Fibroblast of skin of abdomen (primary cell): ENCODE measurements around the gene COL15A1.
A peak's percentile ranks its signal among the peaks of the same experiment; 100 is the strongest.

Experiments
- DNase-seq: peaks from one replicate; pipeline ENCODE4 v3.0.0-alpha.2; 2013

The COL15A1 gene

GRCh38 chr9:98974106-98974505 is 30.4 kb downstream of the COL15A1 start:
- DNase-seq: no peak

GRCh38 chr9:98974554-98974953 is 30.8 kb downstream of the COL15A1 start:
- no peak for DNase-seq

DNA sequence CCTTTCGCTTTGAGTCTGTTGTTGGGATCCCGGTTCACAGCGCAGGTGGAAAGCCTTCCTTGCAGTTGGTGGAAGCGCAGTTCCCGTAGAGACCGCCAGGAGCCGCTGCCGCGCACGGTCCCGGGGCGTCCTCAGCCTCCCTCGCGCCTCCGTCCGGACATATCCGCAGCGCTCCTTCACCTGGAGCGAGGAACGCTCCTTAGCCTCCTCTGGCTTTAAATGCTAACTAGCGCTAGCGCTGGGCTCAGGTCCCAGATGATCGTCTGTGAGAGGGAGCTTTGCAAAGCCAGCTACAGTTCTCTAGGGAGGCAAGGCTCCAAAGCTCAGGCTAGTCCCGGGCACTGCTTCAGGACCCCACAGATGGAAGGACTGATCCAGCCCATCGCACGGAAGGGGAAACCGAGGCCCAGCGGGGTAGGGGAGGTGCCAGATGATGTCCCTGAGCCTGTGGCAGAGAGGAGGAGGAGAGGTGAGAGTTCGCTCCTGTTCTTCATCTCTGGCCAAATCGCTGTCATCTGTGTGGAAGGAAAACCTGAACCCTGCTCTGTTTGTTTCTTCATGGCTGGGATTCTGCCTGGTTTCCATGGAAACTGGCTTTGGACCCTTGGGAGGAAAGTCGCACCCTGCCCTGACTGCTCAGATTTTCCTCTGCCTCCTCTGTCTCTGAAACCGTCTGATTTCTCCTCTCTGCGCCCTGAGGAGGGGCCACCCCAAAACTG is 31.4 kb downstream of the COL15A1 start:
- DNase-seq: peak; percentile 61

DNA sequence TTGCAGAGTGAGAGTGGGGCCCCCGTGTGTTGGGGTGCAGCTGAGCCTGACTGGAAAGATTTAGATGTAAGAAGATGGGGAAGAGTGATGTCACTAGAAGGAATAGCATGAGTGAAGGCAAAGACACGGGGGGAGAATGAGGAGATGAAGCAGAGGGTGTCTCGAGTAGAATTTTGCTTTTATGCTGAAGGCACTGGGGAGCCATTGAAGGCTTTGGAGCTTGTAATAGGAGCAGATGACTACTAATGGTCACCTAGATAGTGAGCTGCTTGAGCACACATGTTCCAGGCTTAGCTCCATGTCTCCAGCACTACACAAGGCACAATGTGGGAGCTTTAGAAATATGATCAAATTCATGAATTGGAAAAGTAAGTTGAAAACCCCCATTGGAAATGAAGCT is 32.1 kb downstream of the COL15A1 start:
- DNase-seq: no peak

- DNase-seq: no peak
Observed at GRCh38 chr9:98977246-98977714, 33.6 kb downstream of the COL15A1 start.

DNA sequence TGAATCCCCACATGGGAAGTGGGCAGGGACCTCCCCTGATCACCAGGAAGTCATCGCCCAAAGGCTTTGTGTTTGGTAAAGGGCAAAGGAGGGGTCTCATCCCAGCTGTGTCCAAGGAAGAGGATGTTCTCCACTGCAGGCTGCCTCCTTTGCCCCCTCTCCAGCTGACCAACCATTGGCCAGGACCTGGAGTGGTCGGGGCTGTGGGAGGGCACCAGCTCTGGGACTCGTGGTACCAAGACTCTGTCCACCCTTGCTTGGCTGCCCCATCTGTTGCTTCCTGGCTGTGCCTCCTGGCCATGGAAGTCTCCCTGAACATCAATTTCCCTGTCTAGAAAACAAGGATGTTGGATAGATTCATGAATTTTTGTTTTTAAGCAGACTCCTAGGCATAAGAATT is 34.1 kb downstream of the COL15A1 start:
- DNase-seq: no peak

DNA sequence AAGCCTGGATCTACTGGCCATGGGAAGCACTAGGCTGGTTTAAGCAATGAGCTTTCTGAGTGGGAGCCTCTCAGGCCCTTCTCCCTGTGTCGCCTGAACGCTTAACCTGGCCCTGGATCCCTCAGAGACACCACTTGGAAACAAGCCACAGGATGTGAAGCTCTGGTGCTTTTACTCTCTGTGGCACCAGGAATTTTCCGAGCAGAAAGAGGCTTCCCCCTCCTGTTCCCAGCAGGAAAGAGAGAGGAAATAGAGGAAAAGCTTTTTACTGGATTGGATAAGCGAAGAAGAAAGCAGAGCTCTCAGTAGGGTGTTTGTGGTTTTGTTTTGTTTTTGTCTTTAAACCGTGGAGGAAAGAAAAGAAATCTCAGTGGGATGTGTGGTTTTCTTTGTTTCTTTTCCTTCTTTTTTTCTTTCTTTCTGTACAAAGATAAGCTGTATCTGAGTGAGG is 34.5 kb downstream of the COL15A1 start:
- DNase-seq: no peak

GRCh38 chr9:98980291-98980690 is 36.6 kb downstream of the COL15A1 start:
- no peak for DNase-seq

GRCh38 chr9:98983295-98984268 is 39.9 kb downstream of the COL15A1 start:
- DNase-seq: peak; percentile 80

DNA sequence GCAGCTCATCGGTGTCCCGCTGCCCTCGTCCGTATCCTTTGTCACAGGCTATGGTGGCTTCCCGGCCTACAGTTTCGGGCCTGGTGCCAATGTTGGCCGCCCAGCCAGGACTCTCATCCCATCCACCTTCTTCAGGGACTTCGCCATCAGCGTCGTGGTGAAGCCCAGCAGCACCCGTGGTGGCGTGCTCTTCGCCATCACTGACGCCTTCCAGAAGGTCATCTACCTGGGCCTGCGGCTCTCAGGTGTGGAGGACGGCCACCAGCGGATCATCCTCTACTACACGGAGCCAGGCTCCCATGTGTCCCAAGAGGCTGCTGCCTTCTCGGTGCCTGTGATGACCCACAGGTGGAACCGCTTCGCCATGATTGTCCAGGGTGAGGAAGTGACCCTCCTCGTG is 41.9 kb downstream of the COL15A1 start:
- no peak for DNase-seq

DNA sequence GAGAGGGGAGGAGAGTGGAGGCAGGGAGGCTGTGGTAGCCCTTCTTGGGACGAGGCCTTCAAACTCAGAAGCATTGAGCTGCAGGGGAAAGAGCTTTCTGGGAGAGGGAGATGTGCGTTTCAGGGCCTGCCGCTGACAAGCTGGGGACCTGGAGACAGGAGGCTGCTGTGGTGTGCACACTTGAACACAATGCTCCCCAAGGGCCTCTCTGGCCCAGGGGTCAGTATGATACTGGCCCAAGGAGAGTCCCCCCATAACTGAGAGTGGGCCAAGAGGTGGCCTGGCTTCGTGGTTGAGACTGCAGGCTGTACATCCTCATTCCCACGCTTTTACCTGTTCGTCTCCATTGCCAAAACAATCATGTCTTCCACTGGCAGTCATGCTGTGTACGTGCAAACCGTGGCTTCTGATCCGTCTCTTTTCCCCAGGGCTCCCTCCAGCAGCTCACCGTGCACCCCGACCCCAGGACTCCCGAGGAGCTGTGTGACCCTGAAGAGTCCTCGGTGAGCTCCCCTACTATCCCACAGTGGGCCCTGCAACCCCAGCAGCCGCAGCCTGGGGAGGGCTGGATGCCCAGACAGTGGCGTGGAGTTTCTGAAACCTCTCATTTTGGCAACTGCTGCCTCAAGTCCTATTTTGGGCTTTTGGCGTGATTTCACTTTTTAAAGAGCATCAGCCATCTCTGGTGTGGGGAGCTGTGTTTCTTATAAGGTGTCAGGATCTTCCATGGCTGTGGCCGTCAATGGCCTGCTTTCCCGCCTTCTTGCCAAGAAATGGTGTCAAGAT is 43.4 kb downstream of the COL15A1 start:
- no peak for DNase-seq

GRCh38 chr9:98989036-98990000 is 45.6 kb downstream of the COL15A1 start:
- peak; percentile 99 for DNase-seq

DNA sequence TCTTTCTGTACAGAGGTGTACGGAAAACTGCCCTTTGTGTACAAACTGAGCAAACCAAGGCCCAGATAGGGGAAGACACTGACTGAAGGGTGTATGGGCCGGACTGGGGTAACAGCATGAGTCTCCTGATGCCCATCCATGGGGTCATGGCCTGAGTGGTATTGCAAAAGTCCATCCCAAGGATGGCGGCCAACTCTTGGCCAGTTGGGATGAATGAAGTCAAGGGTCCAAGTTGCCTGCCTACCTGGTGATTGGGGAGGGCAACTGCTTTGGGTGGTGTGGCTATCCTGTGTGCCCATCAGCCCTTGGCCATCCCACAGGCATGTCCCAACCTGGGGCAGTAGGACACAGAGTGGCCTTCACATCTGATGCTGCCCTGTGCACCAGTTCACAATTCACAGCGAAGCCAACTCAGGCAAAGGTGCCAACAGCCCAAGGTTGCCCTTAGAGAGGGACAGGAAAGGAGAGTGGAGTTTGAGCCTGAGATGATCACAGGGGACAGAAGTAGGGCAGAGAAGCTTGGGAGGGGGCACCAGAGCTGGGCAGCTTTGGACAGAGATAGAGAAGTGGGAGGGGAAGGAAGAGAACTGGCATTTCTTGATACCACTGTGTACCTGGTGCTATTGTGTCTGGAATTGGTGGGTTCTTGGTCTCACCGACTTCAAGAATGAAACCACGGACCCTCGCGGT is 46.6 kb downstream of the COL15A1 start:
- DNase-seq: no peak

GRCh38 chr9:98992107-98992884 is 48.6 kb downstream of the COL15A1 start:
- DNase-seq: no peak

DNA sequence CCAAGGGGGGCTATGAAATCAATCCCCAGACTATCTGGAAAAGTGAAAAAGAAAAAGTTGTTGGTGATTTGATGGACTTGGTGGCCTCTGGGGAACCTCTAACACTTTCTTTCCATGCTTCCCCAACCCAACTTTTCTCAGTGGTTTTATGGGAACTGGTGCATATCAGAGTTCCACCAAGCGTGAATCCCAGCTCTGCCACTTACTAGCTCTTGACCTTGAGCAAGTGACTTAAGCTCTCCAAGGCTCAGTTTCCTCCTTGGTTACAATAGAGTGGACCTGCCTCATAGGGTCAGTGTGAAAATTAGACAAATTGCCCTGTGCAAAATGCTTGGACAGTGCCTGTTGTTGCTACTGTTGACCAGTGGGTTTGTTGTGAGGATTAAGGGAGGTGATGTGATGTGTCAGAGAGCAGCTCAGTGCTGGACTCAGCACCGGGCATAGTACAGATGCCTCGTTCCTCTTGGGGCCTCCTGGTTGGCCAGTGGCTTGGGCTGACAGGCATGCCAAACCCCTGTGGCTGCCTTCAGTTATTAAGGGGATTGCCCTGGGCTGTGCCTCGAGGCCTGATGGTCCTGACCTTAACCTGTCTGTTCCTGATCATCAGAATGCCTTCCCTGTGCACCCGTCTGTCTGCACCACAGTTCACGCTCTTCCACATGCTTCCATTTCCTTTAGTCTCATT is 49.3 kb downstream of the COL15A1 start:
- no peak for DNase-seq

DNA sequence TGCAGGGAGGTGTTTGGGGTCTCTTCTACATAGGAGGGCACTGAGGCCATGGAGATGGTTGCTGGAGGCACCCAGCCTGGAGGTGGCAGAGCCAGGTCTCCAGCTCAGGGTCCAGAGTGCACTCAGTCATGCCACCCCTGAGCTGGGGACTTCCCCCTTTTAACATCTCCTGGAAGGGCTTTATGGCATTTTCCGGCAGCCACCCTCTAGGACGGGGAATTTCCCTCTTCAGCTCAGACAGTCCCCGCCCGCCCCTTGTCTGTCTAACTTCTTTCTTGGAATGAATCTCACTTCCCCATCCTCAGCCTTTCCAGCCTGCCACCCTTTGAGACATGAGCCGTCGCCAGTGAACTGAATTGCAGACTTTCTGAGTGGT is 49.9 kb downstream of the COL15A1 start:
- peak; percentile 22 for DNase-seq

DNA sequence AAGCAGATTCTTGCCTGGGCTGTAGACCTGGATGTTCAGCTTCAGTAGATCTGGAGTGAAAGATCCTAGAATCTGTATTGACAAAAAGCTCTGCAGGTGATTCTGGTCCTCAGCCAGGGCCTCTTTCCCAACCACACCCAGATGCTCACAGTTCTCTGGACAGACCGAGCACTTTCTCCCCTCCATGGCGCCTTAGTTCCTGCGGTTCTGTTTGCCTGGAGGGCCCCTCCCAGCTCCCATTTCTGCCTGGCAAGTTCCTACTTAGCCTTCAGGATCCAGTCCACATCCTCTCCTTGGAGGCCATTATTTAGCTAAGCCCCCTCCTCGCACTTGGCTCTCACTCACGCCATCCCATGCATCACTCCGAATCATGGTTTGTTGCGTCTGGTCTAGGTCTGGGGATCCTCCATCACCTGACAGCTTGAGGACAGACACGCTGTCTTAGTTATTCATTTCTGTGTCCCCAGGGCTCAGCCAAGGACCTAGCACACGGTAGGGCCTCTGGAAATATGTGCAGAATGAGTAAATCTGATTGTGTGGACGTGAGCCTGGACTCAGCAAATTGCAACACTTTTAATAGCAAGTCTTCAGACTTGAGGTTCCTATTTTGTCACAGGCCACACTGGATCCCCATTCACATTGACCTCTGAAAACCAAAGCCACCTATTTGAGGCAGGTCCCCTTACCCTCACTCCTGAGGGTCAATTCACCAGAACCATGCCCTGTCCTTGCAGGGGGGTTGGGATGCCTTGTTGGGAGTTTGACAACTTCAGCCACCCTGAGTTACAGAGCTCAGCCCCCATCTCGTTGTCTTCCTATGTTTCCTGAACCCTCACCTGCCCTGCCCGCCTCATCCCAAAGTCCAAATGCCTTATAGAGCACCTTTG is 50.7 kb downstream of the COL15A1 start:
- no peak for DNase-seq

GRCh38 chr9:98995059-98995671 is 51.5 kb downstream of the COL15A1 start:
- peak; percentile 25 for DNase-seq
